NCI-H2029 (cell line): ENCODE measurements around the gene FAM184B.

Experiments
- DNase-seq: peaks from one replicate; lab custom pipeline; 2025; lab: John Stamatoyannopoulos, UW

The FAM184B gene

DNA sequence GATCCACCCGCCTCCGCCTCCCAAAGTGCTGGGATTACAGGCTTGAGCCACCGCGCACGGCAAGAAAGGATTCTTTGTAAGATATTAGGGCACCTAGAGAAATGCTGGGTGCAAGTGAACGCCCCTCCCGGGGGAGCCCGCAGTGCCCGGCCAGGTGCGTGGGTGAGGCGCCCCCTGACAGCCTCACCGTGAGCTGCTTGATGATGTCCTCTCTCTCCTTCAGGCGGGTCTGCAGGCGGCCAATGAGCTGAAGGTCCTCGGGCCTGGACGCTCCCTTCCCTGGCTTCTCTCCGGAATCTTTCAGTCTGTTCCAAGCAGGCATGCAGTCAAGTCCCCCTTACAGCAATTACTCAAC, 145.1 kb downstream of the FAM184B start:
- no peak for DNase-seq

DNA sequence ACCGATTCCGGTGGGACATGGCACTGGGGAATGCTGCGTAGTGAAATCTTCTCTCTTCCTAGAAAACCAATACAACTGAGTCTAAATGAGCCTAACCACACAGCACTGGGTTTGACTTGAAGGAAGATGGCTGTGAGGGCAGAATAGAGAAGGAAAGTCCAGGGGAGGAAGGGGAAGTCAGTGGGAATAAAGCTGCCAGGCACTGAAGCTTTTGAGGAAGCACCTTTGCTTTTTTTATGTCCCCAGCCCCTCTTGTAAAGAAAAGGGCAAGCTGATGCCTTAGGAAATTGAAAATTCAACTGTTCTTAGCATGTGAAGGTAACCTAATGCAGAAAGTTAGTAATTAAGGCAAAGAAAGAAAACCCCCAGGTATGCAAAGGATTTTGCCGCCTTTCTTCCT, 146.4 kb downstream of the FAM184B start:
- DNase-seq = no peak

DNA sequence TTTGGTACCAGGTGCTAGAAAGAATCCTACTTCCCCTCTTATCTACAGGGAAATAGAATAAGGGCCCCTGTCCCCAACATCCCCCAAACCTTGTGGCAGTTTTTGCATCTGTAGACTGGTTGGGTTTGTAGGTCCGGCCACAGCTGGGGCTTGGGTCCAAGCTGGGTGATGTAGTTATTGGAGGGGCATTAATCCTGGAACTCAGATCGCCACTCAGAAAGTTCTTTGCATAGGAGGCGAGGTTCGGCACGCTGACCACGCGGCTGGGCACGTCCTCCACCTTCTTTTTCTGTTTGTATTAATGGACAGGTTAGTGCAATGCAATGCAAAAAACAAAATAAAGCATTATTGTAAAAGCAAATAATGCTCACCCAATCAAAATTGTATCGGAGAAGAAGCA, 147.8 kb downstream of the FAM184B start:
- DNase-seq = no peak

- no peak for DNase-seq
These were observed 151.2 kb downstream of the FAM184B start for GRCh38 chr4:17630228-17630627.

DNA sequence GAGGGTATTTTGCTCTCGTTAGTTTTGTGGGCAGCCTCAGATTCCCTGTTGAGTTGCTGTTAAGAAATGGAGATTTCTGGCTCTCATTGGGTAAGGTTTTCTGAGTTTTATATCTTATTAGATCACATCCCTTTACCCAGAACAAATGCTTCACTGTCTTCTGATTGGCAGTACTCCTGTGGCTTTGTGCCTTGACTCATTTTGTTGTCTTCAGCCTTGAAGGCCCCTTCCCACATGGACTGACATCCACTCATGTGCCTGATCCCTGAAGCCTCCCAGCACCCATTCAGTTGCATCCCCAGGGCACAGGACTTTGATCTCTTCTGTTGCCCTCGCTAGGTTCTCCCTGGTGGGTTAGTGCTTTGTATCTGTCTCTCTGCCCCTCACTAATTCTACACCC, 156.6 kb downstream of the FAM184B start:
- no peak for DNase-seq

DNA sequence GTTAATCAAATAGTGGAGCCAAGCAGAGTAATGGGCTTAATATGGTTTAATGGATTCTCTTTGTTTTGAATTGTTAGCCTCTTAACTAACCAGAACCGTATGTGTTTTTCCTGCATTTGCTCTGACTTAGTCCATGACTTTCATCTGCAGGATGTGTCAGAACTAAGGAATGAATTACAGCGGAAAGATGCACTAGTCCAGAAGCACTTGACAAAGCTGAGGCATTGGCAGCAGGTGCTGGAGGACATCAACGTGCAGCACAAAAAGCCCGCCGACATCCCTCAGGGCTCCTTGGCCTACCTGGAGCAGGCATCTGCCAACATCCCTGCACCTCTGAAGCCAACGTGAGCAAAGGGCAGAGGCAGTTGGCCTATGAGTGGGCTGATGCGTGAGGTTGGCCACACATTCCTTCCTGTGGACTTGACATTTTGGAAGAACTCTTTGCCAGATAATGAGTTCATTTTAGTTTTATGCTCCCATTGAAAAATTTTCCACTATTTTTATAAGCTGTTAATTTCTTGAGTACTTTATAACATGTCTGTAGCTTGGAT, 157.9 kb downstream of the FAM184B start:
- no peak for DNase-seq

DNA sequence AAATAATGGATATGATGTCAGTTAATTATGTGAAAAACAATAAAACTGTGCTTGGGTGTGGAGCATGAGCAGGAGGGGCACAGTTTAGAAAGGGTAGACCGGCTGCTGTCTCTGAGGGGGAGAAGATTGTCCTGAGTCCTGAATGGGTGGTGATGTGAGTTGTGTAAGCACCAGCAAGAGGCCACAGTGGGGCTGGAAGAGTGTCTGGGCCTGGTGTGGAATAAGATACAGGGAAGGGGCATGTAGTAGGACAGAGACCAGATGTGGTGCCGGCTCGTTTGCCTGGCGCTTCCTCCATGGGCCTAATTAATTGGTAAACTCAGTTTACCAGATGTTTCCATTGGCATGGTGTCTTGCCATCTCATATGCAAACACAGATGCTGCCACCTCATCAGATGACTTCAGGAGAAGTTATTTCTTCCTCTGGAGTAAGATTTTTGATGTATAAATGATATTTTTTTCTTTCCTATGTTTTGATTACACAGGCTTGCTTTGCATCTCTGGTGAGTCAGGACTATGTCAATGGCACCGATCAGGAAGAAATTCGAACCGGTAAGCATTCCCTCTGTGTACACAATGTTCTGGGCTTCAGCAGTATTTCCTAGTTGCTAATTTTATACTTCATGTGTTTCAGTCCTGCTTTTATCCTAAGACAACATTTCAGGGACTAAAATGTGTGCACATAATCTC, 161.9 kb downstream of the FAM184B start:
- no peak for DNase-seq

DNA sequence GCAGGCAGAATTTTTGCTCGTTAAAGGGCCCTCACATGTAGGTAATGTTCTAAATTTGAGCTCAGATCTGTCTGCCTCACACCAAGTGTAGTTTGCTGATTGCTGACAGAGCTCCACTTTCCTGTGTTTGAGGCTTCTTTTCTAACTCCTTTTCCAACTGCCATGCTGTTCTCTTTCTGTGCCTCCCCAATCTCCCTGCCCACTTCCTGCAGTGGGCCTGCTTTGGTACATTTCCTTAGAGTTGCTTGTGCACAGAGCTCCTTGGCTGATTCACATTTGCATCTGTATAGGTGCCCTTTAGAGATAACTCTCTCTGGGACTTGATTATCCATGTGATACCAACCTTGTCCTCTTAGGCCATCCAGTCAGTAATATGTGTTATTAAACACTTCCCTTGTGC, 162.5 kb downstream of the FAM184B start:
- no peak for DNase-seq

- DNase-seq = no peak
These were observed 165.1 kb downstream of the FAM184B start for GRCh38 chr4:17616283-17616682.

GRCh38 chr4:17614416-17615299, 166.8 kb downstream of the FAM184B start, which contains the start of gene MED28:
Gene MED28 (plus strand): TSS chr4:17614641. CDS start chr4:17614655, 14 bp downstream.
- DNase-seq = peak; percentile 93

DNA sequence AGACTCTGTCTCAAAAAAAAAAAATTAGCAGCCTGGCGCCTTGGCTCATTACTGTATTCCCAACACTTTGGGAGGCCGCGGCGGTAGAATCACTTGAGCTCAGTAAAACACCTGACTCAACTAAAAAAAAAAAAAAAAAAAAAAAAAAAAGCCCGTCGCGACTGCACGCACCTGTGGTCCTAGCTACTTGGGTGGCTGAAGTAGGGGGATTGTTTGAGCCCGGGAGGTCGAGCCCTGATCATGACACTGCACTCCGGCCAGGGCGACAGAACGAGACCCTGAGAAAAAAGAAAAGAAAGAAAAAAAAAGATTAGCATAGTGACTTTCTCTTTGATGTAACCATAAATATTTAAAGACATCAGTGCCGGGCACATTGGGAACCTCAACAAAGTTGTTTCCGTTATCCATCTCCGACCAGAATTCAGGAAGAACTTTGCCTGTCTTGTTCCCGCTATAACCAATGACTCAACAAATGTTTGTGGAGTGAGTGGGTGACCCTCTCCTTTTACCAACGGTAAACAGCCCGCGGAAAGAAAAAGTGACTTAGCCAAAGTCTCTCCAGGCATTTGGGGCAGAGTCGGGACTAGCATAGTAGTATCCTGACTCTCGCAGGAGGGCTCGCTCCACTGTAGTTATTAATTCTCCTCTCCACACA, 167.5 kb downstream of the FAM184B start:
- DNase-seq = no peak

DNA sequence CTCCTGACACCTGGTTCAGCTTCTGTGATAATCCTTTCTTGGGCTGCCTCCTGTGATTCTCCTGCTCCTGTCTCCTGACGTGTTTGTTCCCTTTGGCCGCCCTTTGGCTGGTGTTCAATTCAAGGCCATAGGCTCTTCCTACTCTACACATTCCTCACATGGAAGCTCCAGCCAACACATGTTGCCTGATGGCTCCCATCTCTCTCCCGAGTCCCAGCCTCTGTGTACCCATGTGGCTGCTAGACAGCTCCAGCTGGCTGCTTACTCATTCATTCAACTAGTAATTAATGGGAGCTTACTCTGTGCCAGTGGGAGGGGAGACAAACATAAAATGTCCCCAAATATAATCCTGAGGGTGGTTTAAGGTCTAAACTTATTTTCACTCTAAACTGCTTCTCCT, 176.2 kb downstream of the FAM184B start:
- DNase-seq = no peak

DNA sequence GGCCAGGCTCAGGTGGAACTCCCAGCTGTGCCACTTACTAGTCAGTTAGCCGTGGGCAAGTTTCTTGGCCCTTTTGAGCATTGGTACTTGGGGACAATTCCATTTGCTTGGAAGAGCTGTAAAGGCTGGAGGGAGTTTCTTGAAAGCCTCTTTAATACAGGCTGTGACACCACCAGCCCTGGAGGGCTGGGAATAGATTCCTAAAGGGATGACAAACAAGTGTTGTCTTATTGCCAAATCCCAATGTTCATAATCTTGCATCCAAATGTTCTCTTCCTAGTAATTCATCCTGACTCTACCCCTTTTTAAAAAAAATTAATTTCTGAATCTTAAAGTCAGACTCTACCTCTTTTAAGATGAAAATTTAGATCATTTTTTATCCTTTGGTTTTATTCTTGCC, 181.6 kb downstream of the FAM184B start:
- no peak for DNase-seq

DNA sequence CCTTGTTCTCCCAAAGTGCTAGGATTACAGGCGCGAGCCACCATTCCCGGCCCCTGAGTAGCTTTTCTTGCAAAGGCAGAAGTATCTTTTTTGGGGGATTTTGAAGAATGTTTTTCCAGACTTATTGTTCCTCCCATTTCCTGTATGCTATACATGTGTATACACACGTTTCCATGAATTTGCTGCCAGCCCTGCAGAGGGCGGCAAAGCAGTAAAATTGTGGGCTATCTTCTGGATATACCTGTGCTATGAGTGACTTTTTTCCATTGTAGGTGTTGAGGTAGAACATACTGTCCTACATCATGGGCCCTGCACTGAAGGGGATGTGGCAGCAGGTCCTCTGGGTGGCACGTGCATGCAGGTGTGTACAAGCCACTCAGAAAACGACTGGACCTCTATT, 183.9 kb downstream of the FAM184B start:
- no peak for DNase-seq

DNA sequence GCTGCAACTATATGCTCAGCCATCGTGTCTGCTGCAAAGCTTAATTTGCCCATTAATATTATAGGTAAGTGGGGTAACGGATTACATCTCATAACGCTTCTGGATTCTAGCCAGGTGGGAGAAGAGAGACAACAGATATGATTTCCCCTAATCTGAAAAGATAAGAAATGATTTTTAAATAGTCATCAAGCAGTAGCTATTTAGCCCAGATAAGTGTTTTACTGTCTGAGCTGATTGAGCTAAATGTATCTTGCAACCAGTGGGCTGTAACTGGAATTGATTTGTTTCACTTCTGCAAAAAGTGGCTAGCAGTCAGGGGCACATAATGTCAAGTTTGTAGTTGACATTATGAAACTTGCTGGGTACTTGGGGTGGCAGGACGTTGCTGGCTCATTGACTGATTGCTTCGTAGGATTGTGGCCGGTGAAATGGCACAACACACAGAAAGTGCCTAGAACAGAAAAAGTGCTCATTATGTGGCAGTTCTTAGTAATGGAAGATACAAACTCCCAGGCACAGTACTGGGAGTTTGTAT, 185.9 kb downstream of the FAM184B start:
- no peak for DNase-seq

DNA sequence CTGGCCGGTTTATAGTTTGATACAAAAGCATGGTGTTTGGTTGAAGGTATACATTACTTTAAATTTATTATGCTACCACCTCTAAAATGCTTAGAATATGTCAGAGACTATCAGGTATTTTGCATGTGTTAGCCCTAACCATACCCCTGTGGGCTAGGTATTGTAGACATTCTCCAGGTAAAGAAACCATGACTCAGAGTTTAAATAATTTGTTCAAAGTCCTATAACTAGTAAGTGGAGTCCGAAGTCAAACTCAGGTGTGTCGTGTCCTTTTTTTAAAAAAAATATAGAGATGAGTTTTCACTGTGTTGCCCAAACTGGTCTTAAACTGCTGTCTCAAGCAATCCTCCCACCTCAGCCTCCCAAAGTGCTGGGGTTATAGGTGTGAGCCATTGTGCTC, 192.1 kb downstream of the FAM184B start:
- DNase-seq = no peak

- no peak for DNase-seq
These were observed 194.2 kb downstream of the FAM184B start for GRCh38 chr4:17587094-17587822.

- DNase-seq = no peak
These were observed 196.8 kb downstream of the FAM184B start for GRCh38 chr4:17584521-17585213.

- DNase-seq = no peak
These were observed 197.5 kb downstream of the FAM184B start for GRCh38 chr4:17583941-17584340.

GRCh38 chr4:17583276-17583675, 198.1 kb downstream of the FAM184B start:
- DNase-seq = no peak

GRCh38 chr4:17580969-17581368, 200.5 kb downstream of the FAM184B start:
- DNase-seq = no peak
